Measurements from ENCODE around the gene RAB30. TPM values are rescaled to one million over a fixed set of nuclear protein-coding genes. Genes with fewer than 3 reads are reported as not detected.

RAB30 gene
- total RNA-seq, 2 experiments from 2014 or later: 9.8 to 10.9 TPM

DNA sequence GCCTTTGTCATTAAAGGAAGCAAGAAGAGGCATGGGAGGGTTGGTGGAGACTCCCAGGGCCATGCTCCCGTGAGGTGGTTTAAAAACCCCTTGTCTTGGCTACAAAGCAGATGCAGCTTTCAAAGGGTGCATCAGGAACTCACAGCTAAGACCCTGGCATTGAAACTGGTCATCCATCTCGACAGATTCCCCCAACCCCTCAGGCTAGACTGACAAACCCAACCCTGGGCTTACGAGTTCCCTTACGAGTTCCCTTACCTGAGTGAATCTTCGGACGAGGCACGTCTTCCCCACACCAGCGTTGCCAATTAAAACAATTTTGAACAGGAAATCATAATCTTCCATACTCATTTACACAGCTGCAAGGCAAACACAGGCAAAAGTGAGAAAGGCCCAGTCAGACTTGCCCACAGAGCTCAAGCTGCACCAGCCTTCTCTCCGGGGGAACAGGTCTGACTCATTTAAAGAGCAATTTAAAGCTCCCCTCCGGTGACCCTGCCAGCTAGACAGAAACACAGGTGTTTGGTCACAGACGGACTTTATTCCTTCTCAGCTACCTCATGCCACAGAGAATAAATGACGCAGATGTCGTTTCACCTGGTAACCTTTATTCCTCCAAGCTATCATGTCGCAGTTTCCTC lies 74.6 kb downstream of the RAB30 start:
- intact Hi-C loops (cut with micrococcal nuclease): loop anchor here (5.0 to 10.0 kb wide), 3 partner anchors 75 to 158 kb away; partner anchors contain the start of genes PCF11 and RAB30
- peak; percentile 63 for ATAC-seq
- ChIA-PET CTCF (interaction anchor here (0.8 to 1.0 kb wide), 3 partner anchors 10 to 129 kb away, joined by 3 read pairs; no protein-coding TSS in a partner anchor), POLR2A (interaction anchor here (1.1 to 2.0 kb wide), 5 partner anchors 8 to 65 kb away, joined by 4 to 7 read pairs (median 4); no protein-coding TSS in a partner anchor)
- peaks cover 73% of the 10 kb centered on the region for H3K4me1 Mint-ChIP-seq (ENCODE audit: low read depth)
- H3K27me3 Mint-ChIP-seq: no peaks in the 10 kb centered on the region
- DNase-seq: peak; percentile 72
- H3K36me3 Mint-ChIP-seq (ENCODE audit: low read depth): peaks cover 19% of the 10 kb centered on the region
- TF ChIP-seq, protein P1, sequence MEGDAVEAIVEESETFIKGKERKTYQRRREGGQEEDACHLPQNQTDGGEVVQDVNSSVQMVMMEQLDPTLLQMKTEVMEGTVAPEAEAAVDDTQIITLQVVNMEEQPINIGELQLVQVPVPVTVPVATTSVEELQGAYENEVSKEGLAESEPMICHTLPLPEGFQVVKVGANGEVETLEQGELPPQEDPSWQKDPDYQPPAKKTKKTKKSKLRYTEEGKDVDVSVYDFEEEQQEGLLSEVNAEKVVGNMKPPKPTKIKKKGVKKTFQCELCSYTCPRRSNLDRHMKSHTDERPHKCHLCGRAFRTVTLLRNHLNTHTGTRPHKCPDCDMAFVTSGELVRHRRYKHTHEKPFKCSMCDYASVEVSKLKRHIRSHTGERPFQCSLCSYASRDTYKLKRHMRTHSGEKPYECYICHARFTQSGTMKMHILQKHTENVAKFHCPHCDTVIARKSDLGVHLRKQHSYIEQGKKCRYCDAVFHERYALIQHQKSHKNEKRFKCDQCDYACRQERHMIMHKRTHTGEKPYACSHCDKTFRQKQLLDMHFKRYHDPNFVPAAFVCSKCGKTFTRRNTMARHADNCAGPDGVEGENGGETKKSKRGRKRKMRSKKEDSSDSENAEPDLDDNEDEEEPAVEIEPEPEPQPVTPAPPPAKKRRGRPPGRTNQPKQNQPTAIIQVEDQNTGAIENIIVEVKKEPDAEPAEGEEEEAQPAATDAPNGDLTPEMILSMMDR (IDR thresholded peaks at IDR 0.05): no peak
- H3K9me3 Mint-ChIP-seq: no peaks in the 10 kb centered on the region
- H3K4me3 Mint-ChIP-seq: no peak overlapping the region
- peak overlapping the region; percentile 88 for H3K27ac Mint-ChIP-seq

DNA sequence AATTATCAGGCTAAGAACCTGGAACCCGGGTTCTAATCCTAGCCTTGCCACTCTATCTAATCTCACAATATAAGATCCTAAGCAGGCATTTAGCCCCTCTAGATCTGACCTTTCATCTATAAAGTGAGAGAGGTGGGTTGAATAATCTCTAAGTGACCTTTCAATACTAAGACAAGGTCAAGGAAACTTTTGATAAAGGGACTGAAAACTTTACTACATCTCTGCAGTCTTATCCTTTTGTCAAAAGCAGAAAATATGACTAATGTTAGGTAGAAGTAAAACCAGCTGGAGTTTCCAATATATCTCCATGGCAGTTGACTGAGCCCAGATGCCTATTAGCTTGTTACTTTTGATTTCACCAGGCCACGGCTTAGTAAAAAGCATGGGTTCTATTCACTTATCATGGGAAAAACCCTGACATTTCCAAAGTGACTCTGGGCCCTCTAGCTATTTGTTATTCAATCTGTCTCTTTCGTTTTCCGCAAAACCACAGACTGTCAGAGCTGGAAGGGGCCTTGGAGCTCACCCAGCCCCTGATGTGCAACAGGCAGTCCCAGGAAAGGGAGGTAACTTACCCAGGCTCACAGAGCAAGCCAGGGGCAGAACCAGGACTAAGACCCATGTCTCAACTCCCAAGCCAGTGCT lies 75.8 kb downstream of the RAB30 start:
- ChIA-PET CTCF (interaction anchor here (1.0 to 1.7 kb wide), 8 partner anchors 9 to 128 kb away, joined by 3 to 5 read pairs (median 4); partner anchors contain the start of gene RAB30), POLR2A (interaction anchor here (0.6 to 1.8 kb wide), 6 partner anchors 9 to 94 kb away, joined by 3 to 5 read pairs (median 4); partner anchors contain the start of gene DDIAS)
- no peaks in the 10 kb centered on the region for H3K27me3 Mint-ChIP-seq
- peaks cover 62% of the 10 kb centered on the region for H3K4me1 Mint-ChIP-seq (ENCODE audit: low read depth)
- DNase-seq (peak; percentile 48), ATAC-seq (peak; percentile 66)
- TF ChIP-seq, protein P1 (IDR thresholded peaks at IDR 0.05): no peak
- intact Hi-C loops (cut with micrococcal nuclease): loop anchor here (5.0 to 10.0 kb wide), 3 partner anchors 76 to 159 kb away; partner anchors contain the start of genes PCF11 and RAB30
- H3K4me3 Mint-ChIP-seq: peak overlapping the region; percentile 37
- peaks cover 19% of the 10 kb centered on the region for H3K36me3 Mint-ChIP-seq (ENCODE audit: low read depth)
- H3K9me3 Mint-ChIP-seq: no peaks in the 10 kb centered on the region
- peak overlapping the region; percentile 88 for H3K27ac Mint-ChIP-seq

DNA sequence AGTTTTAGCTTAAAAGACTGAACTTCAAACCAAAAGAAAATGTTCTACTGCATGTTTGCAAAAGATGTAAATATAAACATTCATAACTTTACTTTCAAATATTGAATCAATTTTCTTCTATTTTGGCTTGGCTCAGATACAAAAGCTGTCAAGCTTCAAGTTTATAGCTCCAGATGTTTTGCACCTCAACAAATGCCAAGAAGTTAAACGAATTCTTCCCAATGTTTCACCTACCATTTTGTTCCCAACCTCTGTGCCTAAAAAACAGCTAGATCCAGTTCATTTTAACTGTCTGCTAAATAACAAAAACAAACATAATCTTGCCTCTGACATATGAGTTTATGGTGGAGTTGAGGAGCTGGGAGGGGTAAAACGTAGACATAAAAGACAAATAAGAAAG lies 76.5 kb downstream of the RAB30 start:
- CTCF ChIA-PET: interaction anchor here (1.0 to 1.7 kb wide), 8 partner anchors 10 to 128 kb away, joined by 3 to 5 read pairs (median 4); partner anchors contain the start of gene RAB30
- Mint-ChIP-seq H3K4me1 (ENCODE audit: low read depth) (peaks cover 61% of the 10 kb centered on the region), H3K27ac (peak overlapping the region; percentile 88), H3K9me3 (no peaks in the 10 kb centered on the region), H3K36me3 (ENCODE audit: low read depth) (peaks cover 19% of the 10 kb centered on the region), H3K4me3 (no peak overlapping the region), H3K27me3 (no peaks in the 10 kb centered on the region)
- POLR2A ChIA-PET: interaction anchor here (0.6 to 1.4 kb wide), 4 partner anchors 12 to 93 kb away, joined by 3 to 5 read pairs (median 4); partner anchors contain the start of gene DDIAS
- ATAC-seq (no peak), DNase-seq (no peak)
- TF ChIP-seq, protein P1 (IDR thresholded peaks at IDR 0.05): no peak
- intact Hi-C loops (cut with micrococcal nuclease): loop anchor here (5.0 to 10.0 kb wide), 3 partner anchors 77 to 160 kb away; partner anchors contain the start of genes PCF11 and RAB30

DNA sequence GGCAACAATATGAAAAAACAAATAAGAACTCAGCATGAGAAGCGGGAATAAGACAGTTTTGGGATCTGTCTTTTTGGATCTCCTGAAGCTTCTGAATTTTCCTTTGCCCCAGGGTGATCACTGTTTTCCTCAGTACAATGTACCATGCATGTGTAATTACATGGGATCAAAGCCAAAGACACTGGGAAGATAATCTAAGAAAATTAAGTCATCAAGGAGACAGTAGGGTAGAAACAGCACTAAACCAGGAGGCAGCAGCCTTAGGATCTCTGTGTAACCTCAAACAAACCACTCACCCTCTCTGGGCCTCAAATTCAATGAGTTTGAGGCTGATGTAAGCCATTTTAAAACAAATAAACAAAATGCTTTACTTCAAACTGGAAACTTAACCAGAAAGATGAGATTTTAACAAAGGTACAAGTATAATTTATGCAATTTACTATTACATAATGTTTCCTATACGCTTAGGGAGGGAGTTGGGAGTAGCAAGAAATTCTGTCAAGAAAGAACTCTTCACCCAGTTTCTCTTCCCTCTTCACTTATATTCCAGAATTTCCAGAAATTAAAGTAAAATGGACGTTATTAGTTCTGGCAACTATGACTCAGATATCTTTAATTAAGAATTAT lies 77.0 kb downstream of the RAB30 start:
- POLR2A ChIA-PET: interaction anchor here (0.7 to 1.4 kb wide), 2 partner anchors 12 to 27 kb away, joined by 3 to 4 read pairs; no protein-coding TSS in a partner anchor

More for the DNA sequence above, 77.0 kb downstream of the RAB30 start:
- Mint-ChIP-seq H3K36me3 (ENCODE audit: low read depth) (peaks cover 19% of the 10 kb centered on the region), H3K27me3 (no peaks in the 10 kb centered on the region), H3K4me1 (ENCODE audit: low read depth) (peaks cover 59% of the 10 kb centered on the region), H3K4me3 (no peak overlapping the region), H3K27ac (no peak overlapping the region), H3K9me3 (no peaks in the 10 kb centered on the region)
- no peak for DNase-seq
- intact Hi-C loops (cut with micrococcal nuclease): loop anchor here (5.0 to 10.0 kb wide), 3 partner anchors 78 to 160 kb away; partner anchors contain the start of genes PCF11 and RAB30
- ATAC-seq: no peak
- TF ChIP-seq, protein P1 (IDR thresholded peaks at IDR 0.05): no peak
- CTCF ChIA-PET: interaction anchor here (1.0 to 1.7 kb wide), 6 partner anchors 12 to 127 kb away, joined by 3 to 5 read pairs (median 4); partner anchors contain the start of gene RAB30

Measured in activated CD8-positive, alpha-beta T cell treated with anti-CD3 and anti-CD28 coated beads for 36 hours (primary cell).